ENCODE measurements around the gene EMC9. TPM values are rescaled to one million over a fixed set of nuclear protein-coding genes. Genes with fewer than 3 reads are reported as not detected.

The EMC9 gene
- total RNA-seq, 1 donor from 2014 or later: 14.0 TPM

GRCh38 chr14:24145690-24146452 is 4.5 kb upstream of the EMC9 start:
- Histone ChIP-seq H3K4me3 (peak overlapping the region; percentile 90), H2AFZ (replicated peaks) (no peak overlapping the region), H3K4me2 (peak overlapping the region; percentile 100), H3F3A (ENCODE audit: low read depth) (peaks cover 22% of the 10 kb centered on the region), H3K9me3 (ENCODE audit: low read depth) (no peaks in the 10 kb centered on the region), H4K20me1 (ENCODE audit: low read depth) (peaks cover 15% of the 10 kb centered on the region), H3K36me3 (no peaks in the 10 kb centered on the region), H3K79me2 (ENCODE audit: low read depth) (peaks cover 34% of the 10 kb centered on the region), H3K4me1 (peaks cover 10% of the 10 kb centered on the region), H3K27ac (no peak overlapping the region), H3K9ac (peak overlapping the region; percentile 16), H3K27me3 (no peaks in the 10 kb centered on the region)
- peaks cover 6% of the 10 kb centered on the region for H3K27me3 Mint-ChIP-seq (ENCODE audit: insufficient read depth, low read depth)
- H3K9me3 Mint-ChIP-seq: no peaks in the 10 kb centered on the region
- H3K36me3 Mint-ChIP-seq: peaks cover 7% of the 10 kb centered on the region
- H3K27ac Mint-ChIP-seq: peak overlapping the region; percentile 63
- TF ChIP-seq EZH2 (IDR thresholded peaks at IDR 0.05): no peak
- no peak for TF ChIP-seq EZH2phosphoT487 (IDR thresholded peaks at IDR 0.05)
- no peak for TF ChIP-seq CTCF (IDR thresholded peaks at IDR 0.05)
- peaks cover 28% of the 10 kb centered on the region for H3K4me1 Mint-ChIP-seq
- DNase-seq (ENCODE audit: low spot score): no peak
- H3K4me3 Mint-ChIP-seq: peak overlapping the region; percentile 99

- H3K4me1 ChIP-seq: peaks cover 10% of the 10 kb centered on the region
- H3K27me3 ChIP-seq: no peaks in the 10 kb centered on the region
- Mint-ChIP-seq H3K27ac (no peak overlapping the region), H3K9me3 (no peaks in the 10 kb centered on the region), H3K36me3 (peaks cover 7% of the 10 kb centered on the region), H3K27me3 (ENCODE audit: insufficient read depth, low read depth) (peaks cover 6% of the 10 kb centered on the region), H3K4me3 (peak overlapping the region; percentile 99), H3K4me1 (peaks cover 28% of the 10 kb centered on the region)
- H2AFZ ChIP-seq (replicated peaks): no peak overlapping the region
- H3K79me2 ChIP-seq (ENCODE audit: low read depth): peaks cover 41% of the 10 kb centered on the region
- H3K36me3 ChIP-seq: no peaks in the 10 kb centered on the region
- peak overlapping the region; percentile 100 for H3K4me2 ChIP-seq
- H3K9ac ChIP-seq: no peak overlapping the region
- no peak overlapping the region for H3K27ac ChIP-seq
- peaks cover 20% of the 10 kb centered on the region for H4K20me1 ChIP-seq (ENCODE audit: low read depth)
- TF ChIP-seq EZH2 (IDR thresholded peaks at IDR 0.05) (no peak), EZH2phosphoT487 (IDR thresholded peaks at IDR 0.05) (no peak), CTCF (IDR thresholded peaks at IDR 0.05) (no peak)
- peaks cover 28% of the 10 kb centered on the region for H3F3A ChIP-seq (ENCODE audit: low read depth)
- no peak for DNase-seq (ENCODE audit: low spot score)
- no peaks in the 10 kb centered on the region for H3K9me3 ChIP-seq (ENCODE audit: low read depth)
- no peak overlapping the region for H3K4me3 ChIP-seq
These were observed 3.8 kb upstream of the EMC9 start for GRCh38 chr14:24145219-24145618.

GRCh38 chr14:24144451-24144850 is 3.1 kb upstream of the EMC9 start:
- Mint-ChIP-seq H3K36me3 (peaks cover 9% of the 10 kb centered on the region), H3K27ac (no peak overlapping the region), H3K4me3 (peak overlapping the region; percentile 18), H3K4me1 (peaks cover 33% of the 10 kb centered on the region), H3K9me3 (no peaks in the 10 kb centered on the region), H3K27me3 (ENCODE audit: insufficient read depth, low read depth) (peaks cover 6% of the 10 kb centered on the region)
- Histone ChIP-seq H3K4me2 (no peak overlapping the region), H3K79me2 (ENCODE audit: low read depth) (peaks cover 46% of the 10 kb centered on the region), H3K27ac (no peak overlapping the region), H3K9ac (no peak overlapping the region), H3K4me3 (no peak overlapping the region), H3K4me1 (peaks cover 17% of the 10 kb centered on the region), H3F3A (ENCODE audit: low read depth) (peaks cover 33% of the 10 kb centered on the region), H3K27me3 (no peaks in the 10 kb centered on the region), H4K20me1 (ENCODE audit: low read depth) (peaks cover 27% of the 10 kb centered on the region), H3K36me3 (no peaks in the 10 kb centered on the region), H2AFZ (replicated peaks) (no peak overlapping the region), H3K9me3 (ENCODE audit: low read depth) (no peaks in the 10 kb centered on the region)
- TF ChIP-seq EZH2 (IDR thresholded peaks at IDR 0.05): no peak
- no peak for DNase-seq (ENCODE audit: low spot score)

- Histone ChIP-seq H3K4me3 (no peak overlapping the region), H3K36me3 (no peaks in the 10 kb centered on the region), H3K79me2 (ENCODE audit: low read depth) (peaks cover 42% of the 10 kb centered on the region), H3K9ac (no peak overlapping the region), H3K4me2 (no peak overlapping the region), H3F3A (ENCODE audit: low read depth) (peaks cover 42% of the 10 kb centered on the region), H4K20me1 (ENCODE audit: low read depth) (peaks cover 32% of the 10 kb centered on the region), H3K27me3 (no peaks in the 10 kb centered on the region), H3K27ac (no peak overlapping the region), H2AFZ (replicated peaks) (no peak overlapping the region), H3K9me3 (ENCODE audit: low read depth) (no peaks in the 10 kb centered on the region), H3K4me1 (peaks cover 17% of the 10 kb centered on the region)
- no peaks in the 10 kb centered on the region for H3K9me3 Mint-ChIP-seq
- peaks cover 19% of the 10 kb centered on the region for H3K36me3 Mint-ChIP-seq
- peak overlapping the region; percentile 27 for H3K4me3 Mint-ChIP-seq
- TF ChIP-seq CTCF (IDR thresholded peaks at IDR 0.05): no peak
- TF ChIP-seq EZH2 (IDR thresholded peaks at IDR 0.05): no peak
- TF ChIP-seq EZH2phosphoT487 (IDR thresholded peaks at IDR 0.05): no peak
- H3K4me1 Mint-ChIP-seq: peaks cover 37% of the 10 kb centered on the region
- peaks cover 6% of the 10 kb centered on the region for H3K27me3 Mint-ChIP-seq (ENCODE audit: insufficient read depth, low read depth)
- H3K27ac Mint-ChIP-seq: peak overlapping the region; percentile 33
- no peak for DNase-seq (ENCODE audit: low spot score)
These were observed 2.1 kb upstream of the EMC9 start for GRCh38 chr14:24143511-24143910.
